Measurements from ENCODE around the gene ATG4B.

DNA sequence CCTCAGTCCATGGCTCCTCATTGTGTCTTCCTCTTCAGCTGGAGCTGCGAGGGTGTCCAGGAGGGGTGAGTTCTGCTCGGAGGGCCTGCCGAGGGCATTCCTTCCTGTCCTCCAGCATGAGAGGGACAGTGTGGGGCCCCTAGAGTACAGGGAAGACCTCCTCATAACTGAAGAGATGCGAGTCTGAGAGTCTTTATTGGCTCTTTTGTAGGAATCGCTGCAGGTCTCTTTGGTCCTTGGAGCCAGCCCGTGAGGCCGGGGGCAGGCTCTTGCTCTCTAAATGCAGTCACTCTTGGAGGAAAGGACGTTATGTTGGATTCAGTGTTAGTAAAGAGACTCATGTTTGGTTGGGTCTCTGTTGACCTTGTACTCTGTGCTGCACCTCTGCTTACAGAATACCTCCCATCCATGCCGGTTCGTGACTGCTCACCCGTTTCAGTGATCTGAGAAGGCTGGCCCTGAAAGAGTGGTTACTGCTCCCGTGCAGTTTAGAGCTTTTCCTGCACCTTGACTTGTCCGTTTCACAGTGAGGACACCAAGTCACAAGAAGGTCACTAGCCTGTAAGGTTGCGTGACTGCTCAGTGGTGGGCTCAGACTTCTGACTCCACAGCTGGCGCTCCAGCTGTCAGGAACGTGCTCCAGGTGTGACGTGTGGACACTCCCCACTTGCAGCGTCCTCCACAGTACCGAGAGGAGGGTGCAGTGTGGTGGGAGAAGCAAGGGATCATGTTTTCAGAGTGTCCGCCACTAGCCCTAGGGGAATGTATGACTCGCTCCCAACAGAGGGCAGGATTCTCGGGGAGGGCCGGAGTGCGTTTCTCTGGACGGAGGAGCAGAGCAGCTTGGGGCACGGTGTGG lies 7.8 kb downstream of the ATG4B start:
- TF ChIP-seq CTCF (IDR thresholded peaks at IDR 0.05) (no peak), POLR2A (IDR thresholded peaks at IDR 0.05) (no peak), POLR2AphosphoS5 (IDR thresholded peaks at IDR 0.05) (no peak)
